H1 (cell line): Measurements from ENCODE around the gene ANKRD2. TPM values are rescaled to one million over a fixed set of nuclear protein-coding genes. Genes with fewer than 3 reads are reported as not detected.

ENCODE experiments used
- CTCF ChIA-PET: fragments of 300-600 bp; sonication (Branson Sonifier 250); formaldehyde crosslinking; loops from one replicate; lab custom pipeline; 2021; ENCODE audit not compliant: partially characterized antibody; lab: Charles Lee
- POLR2A ChIA-PET: fragments of 300-600 bp; sonication (Branson Sonifier 250); formaldehyde crosslinking; loops from one replicate; lab custom pipeline; 2021; ENCODE audit warnings: inconsistent platforms; ENCODE audit not compliant: partially characterized antibody; lab: Charles Lee
- DNase-seq, 2 experiments: peaks; one replicate each; pipeline versions ENCODE4 v3.0.0 to v3.0.0-alpha.2; 2010 to 2022; ENCODE audit warnings: low spot score in 2 of 2, low read depth in 1 of 2, mixed read lengths in 1 of 2
- FAIRE-seq: peaks from 2 replicates; lab custom pipeline; 2011; peaks lifted over from hg19 to GRCh38; lab: Jason Lieb, UNC
- H2AFZ ChIP-seq: 2 replicates; pipeline ENCODE4 v1.8.1; 2012; ENCODE audit warnings: low read length, inconsistent platforms
- H2AK5ac ChIP-seq: 2 replicates; pipeline ENCODE4 v1.6.1; 2013; ENCODE audit warnings: low read depth, low read length
- H2BK120ac ChIP-seq: replicated peaks from 2 replicates; pipeline ENCODE3; 2013; ENCODE audit warnings: low read depth, low read length, inconsistent platforms
- H2BK12ac ChIP-seq: 2 replicates; pipeline ENCODE4 v1.6.1; 2013; ENCODE audit warnings: low read depth, low read length
- H2BK15ac ChIP-seq: 2 replicates; pipeline ENCODE4 v1.6.1; 2013; ENCODE audit warnings: low read length
- H2BK20ac ChIP-seq: 2 replicates; pipeline ENCODE4 v1.6.1; 2013; ENCODE audit warnings: low read length
- H2BK5ac ChIP-seq: 2 replicates; pipeline ENCODE4 v1.6.1; 2013; ENCODE audit warnings: low read depth, low read length
- H3K14ac ChIP-seq: 2 replicates; pipeline ENCODE4 v1.6.1; 2013; ENCODE audit warnings: inconsistent platforms; ENCODE audit not compliant: insufficient read length
- H3K18ac ChIP-seq: 2 replicates; pipeline ENCODE4 v1.6.1; 2013; ENCODE audit warnings: low read length; ENCODE audit errors: extremely low read depth
- H3K23ac ChIP-seq: 2 replicates; pipeline ENCODE4 v1.6.1; 2013; ENCODE audit warnings: inconsistent platforms; ENCODE audit not compliant: insufficient read length
- H3K23me2 ChIP-seq: 2 replicates; pipeline ENCODE4 v1.6.1; 2013; ENCODE audit warnings: low read depth, low read length
- H3K27ac ChIP-seq: 2 replicates; pipeline ENCODE4 v1.6.1; 2011; ENCODE audit warnings: low read depth, low read length, inconsistent platforms
- H3K27me3 ChIP-seq, 4 experiments: replicated peaks in 1 of 4; 1 replicate in 1 of 4; 2 replicates in 3 of 4; pipeline versions ENCODE4 v1.6.1 to v1.8.1; 2011 to 2013; ENCODE audit warnings: low read length in 3 of 4, mild to moderate bottlenecking in 3 of 4, inconsistent platforms in 2 of 4, mixed read lengths in 2 of 4, moderate library complexity in 1 of 4; ENCODE audit not compliant: control insufficient read depth in 3 of 4, insufficient read depth in 3 of 4; ENCODE audit errors: extremely low read depth in 1 of 4
- H3K36me3 ChIP-seq, 4 experiments: 2 replicates each; pipeline versions ENCODE4 v1.6.1 to v1.8.1; 2011 to 2013; ENCODE audit warnings: mild to moderate bottlenecking in 4 of 4, low read length in 3 of 4, moderate library complexity in 2 of 4, control low read depth in 1 of 4, inconsistent platforms in 1 of 4; ENCODE audit not compliant: insufficient read depth in 4 of 4, control insufficient read depth in 2 of 4
- H3K4ac ChIP-seq: replicated peaks from 2 replicates; pipeline ENCODE3; 2013; ENCODE audit warnings: low read length, low read depth, mixed read lengths, inconsistent platforms; ENCODE audit not compliant: insufficient read length
- H3K4me1 ChIP-seq, 4 experiments: replicated peaks in 1 of 4; 1 replicate in 1 of 4; 2 replicates in 3 of 4; pipeline versions ENCODE4 v1.6.1 to v1.8.1; 2011 to 2013; ENCODE audit warnings: low read length in 3 of 4, inconsistent platforms in 2 of 4, mixed read lengths in 1 of 4; ENCODE audit not compliant: insufficient read depth in 4 of 4, control insufficient read depth in 3 of 4
- H3K4me2 ChIP-seq, 2 experiments: 2 replicates each; pipeline versions ENCODE4 v1.6.1 to v1.8.1; 2011 to 2013; ENCODE audit warnings: low read depth in 2 of 2, low read length in 2 of 2, control low read depth in 1 of 2, inconsistent platforms in 1 of 2, mild to moderate bottlenecking in 1 of 2; ENCODE audit not compliant: insufficient read depth in 1 of 2
- H3K4me3 ChIP-seq, 4 experiments: fragments of 200-600, 300-600 bp in 1 of 4; sonication (generic), shearing (Covaris generic), sonication (Bioruptor Twin) in 1 of 4; 2 replicates each; pipeline versions ENCODE4 v1.5.1 to v1.8.1; 2011 to 2016; ENCODE audit warnings: low read length in 4 of 4, low read depth in 3 of 4, control low read depth in 2 of 4, inconsistent platforms in 2 of 4, mild to moderate bottlenecking in 2 of 4, mixed read lengths in 1 of 4, moderate library complexity in 1 of 4; ENCODE audit not compliant: insufficient read depth in 2 of 4; ENCODE audit errors: extremely low read depth in 1 of 4
- H3K56ac ChIP-seq: replicated peaks from 2 replicates; pipeline ENCODE3; 2013; ENCODE audit warnings: low read depth, mild to moderate bottlenecking, mixed read lengths, low read length, inconsistent platforms; ENCODE audit not compliant: insufficient read length
- H3K79me1 ChIP-seq: 2 replicates; pipeline ENCODE4 v1.6.1; 2013; ENCODE audit warnings: low read depth, low read length, control low read depth
- H3K79me2 ChIP-seq, 2 experiments: 2 replicates each; pipeline versions ENCODE4 v1.6.1 to v1.8.1; 2012 to 2013; ENCODE audit warnings: low read length in 2 of 2, mild to moderate bottlenecking in 2 of 2, inconsistent platforms in 1 of 2; ENCODE audit not compliant: insufficient read depth in 2 of 2, control insufficient read depth in 1 of 2
- H3K9ac ChIP-seq, 4 experiments: replicated peaks in 1 of 4; 1 replicate in 1 of 4; 2 replicates in 3 of 4; pipeline versions ENCODE4 v1.6.1 to v1.8.1; 2011 to 2013; ENCODE audit warnings: low read depth in 3 of 4, low read length in 3 of 4, control low read depth in 2 of 4, mild to moderate bottlenecking in 2 of 4, moderate library complexity in 2 of 4, inconsistent platforms in 1 of 4; ENCODE audit errors: extremely low read depth in 1 of 4
- H3K9me3 ChIP-seq, 2 experiments: 2 replicates each; pipeline versions ENCODE4 v1.6.1 to v1.8.1; 2012 to 2013; ENCODE audit warnings: mild to moderate bottlenecking in 2 of 2, moderate library complexity in 2 of 2, control low read depth in 1 of 2, inconsistent platforms in 1 of 2, low read depth in 1 of 2, low read length in 1 of 2, mixed read lengths in 1 of 2; ENCODE audit not compliant: insufficient read depth in 2 of 2
- H4K20me1 ChIP-seq, 2 experiments: replicated peaks in 1 of 2; 2 replicates each; pipeline versions ENCODE3 to v1.8.1; 2011 to 2013; ENCODE audit warnings: inconsistent platforms in 2 of 2, low read length in 2 of 2, mild to moderate bottlenecking in 1 of 2; ENCODE audit not compliant: insufficient read depth in 2 of 2, control insufficient read depth in 1 of 2
- H4K5ac ChIP-seq: 2 replicates; pipeline ENCODE4 v1.6.1; 2013; ENCODE audit warnings: low read length, low read depth, mixed read lengths, inconsistent platforms; ENCODE audit not compliant: insufficient read length
- H4K8ac ChIP-seq: 2 replicates; pipeline ENCODE4 v1.8.0; 2013; ENCODE audit warnings: mild to moderate bottlenecking, moderate library complexity, low read length, inconsistent platforms; ENCODE audit not compliant: insufficient read depth; ENCODE audit errors: extremely low read depth
- H4K91ac ChIP-seq: replicated peaks from 2 replicates; pipeline ENCODE3; 2013; ENCODE audit warnings: low read length, mixed read lengths, inconsistent platforms; ENCODE audit not compliant: insufficient read length
- BACH1 ChIP-seq: IDR thresholded peaks from 2 replicates; pipeline ENCODE4 v1.6.1; 2012; ENCODE audit warnings: low read length, improper control_type of control experiment
- E2F6 ChIP-seq: IDR thresholded peaks from 2 replicates; pipeline ENCODE4 v1.6.1; 2012; ENCODE audit warnings: inconsistent platforms
- KDM1A ChIP-seq: fragments of 200-600, 300-600 bp; sonication (generic); IDR thresholded peaks from 2 replicates; pipeline ENCODE4 v1.7.1; 2016; ENCODE audit warnings: mild to moderate bottlenecking, low read length, borderline replicate concordance
- MAX ChIP-seq: IDR thresholded peaks from 2 replicates; pipeline ENCODE4 v1.6.1; 2012; ENCODE audit warnings: inconsistent platforms
- SIRT6 ChIP-seq: IDR thresholded peaks from one replicate; pipeline ENCODE4 v1.7.1; 2012; ENCODE audit warnings: low read length, inconsistent platforms
- SP2 ChIP-seq: IDR thresholded peaks from 2 replicates; pipeline ENCODE4 v1.6.1; 2012; ENCODE audit warnings: mild to moderate bottlenecking, low read length, inconsistent platforms
- SRF ChIP-seq: IDR thresholded peaks from 2 replicates; pipeline ENCODE4 v1.6.1; 2011; ENCODE audit warnings: mild to moderate bottlenecking, low read depth, low read length, moderate library complexity
- TAF7 ChIP-seq: optimal IDR thresholded peaks from 2 replicates; pipeline ENCODE3; 2011; ENCODE audit warnings: low read depth, mild to moderate bottlenecking, inconsistent platforms, low read length, moderate library complexity, borderline replicate concordance
- WGBS, 2 experiments: shearing (Covaris generic) in 1 of 2; methylation state at CpG; one replicate each; pipeline versions ENCODE4 v1.1.6 to v1.1.7; 2013 to 2015; ENCODE audit warnings: low lambda C conversion rate in 2 of 2, mixed read lengths in 2 of 2, inconsistent platforms in 1 of 2, low coverage in 1 of 2, missing lambda C conversion rate in 1 of 2; ENCODE audit not compliant: insufficient replicate concordance in 2 of 2, insufficient coverage in 1 of 2, insufficient read length in 1 of 2; ENCODE audit errors: extremely low coverage in 1 of 2, missing lambda C conversion rate in 1 of 2; 5-methylcytosine and 5-hydroxymethylcytosine counted together
- polyA plus RNA-seq, 7 experiments: library from polyadenylated mRNA; depleted of rRNA in 3 of 7; stranded (reverse) in 5 of 7; unstranded in 2 of 7; fragments of >200 nt in 5 of 7; fragments of 200-250 nt in 2 of 7; gene quantifications; 1 replicate in 5 of 7; 2 replicates in 1 of 7; 4 replicates in 1 of 7; pipeline versions ENCODE4 v1.2.1 to v1.2.3, GENCODE V29; 2011 to 2013; ENCODE audit warnings: missing spikeins in 2 of 7, mixed read lengths in 2 of 7
- total RNA-seq: library from RNA; stranded (reverse); fragmentation: NEBNext Ultra II Directional; extraction: Animal tissue kit (Norgen Biotek cat#: 25700); gene quantifications from 2 replicates; pipeline ENCODE4 v1.2.1, GENCODE V29; 2021

The ANKRD2 gene
- total and polyA plus RNA-seq, 2 of the 8 experiments (the other 6 are each of a cell fraction or from before 2014, with no cell fraction given): not detected

- ChIA-PET CTCF (interaction anchor here (0.8 to 12.9 kb wide), 10 partner anchors 13 to 104 kb away, joined by 3 to 169 read pairs (median 18); partner anchors contain the start of genes C10orf62 and HOGA1), POLR2A (no interaction called here)
- Histone ChIP-seq H2BK12ac (no peak overlapping the region), H4K20me1 (peaks cover 0 to 2% of the 10 kb centered on the region in 2 experiments), H4K5ac (no peak overlapping the region), H4K91ac (no peak overlapping the region), H2BK5ac (no peak overlapping the region), H2AK5ac (no peak overlapping the region), H3K27ac (no peak overlapping the region), H2BK15ac (no peak overlapping the region), H3K9ac (no peak overlapping the region), H2AFZ (no peak overlapping the region), H2BK120ac (no peak overlapping the region), H3K36me3 (peaks cover 0 to 14% (median 2%) of the 10 kb centered on the region in 4 experiments; a peak in 4 of 8 replicates), H3K14ac (no peak overlapping the region), H3K23ac (no peak overlapping the region), H3K18ac (no peak overlapping the region), H3K27me3 (no peaks in the 10 kb centered on the region), H4K8ac (no peak overlapping the region), H3K23me2 (no peaks in the 10 kb centered on the region), H2BK20ac (no peak overlapping the region), H3K79me1 (no peaks in the 10 kb centered on the region), H3K4ac (no peak overlapping the region), H3K4me1 (peaks cover 2 to 6% (median 4%) of the 10 kb centered on the region in 4 experiments; a peak in 3 of 7 replicates), H3K56ac (no peak overlapping the region), H3K4me3 (no peak overlapping the region), H3K9me3 (no peaks in the 10 kb centered on the region), H3K4me2 (no peak overlapping the region), H3K79me2 (no peaks in the 10 kb centered on the region)
- no peak for DNase-seq
- TF ChIP-seq SIRT6 (no peak), BACH1 (no peak), MAX (no peak), TAF7 (no peak), SP2 (no peak), KDM1A (no peak), E2F6 (no peak), SRF (no peak)
- 94% methylated on average over 26 of the region's 33 CpGs; no CpG with 5 or more reads in 1 of the 2 experiments for WGBS, 2 experiments
- no peak for FAIRE-seq
Measured at GRCh38 chr10:97570146-97570788, 2.3 kb upstream of the ANKRD2 start.
